ENCODE results near the gene SPNS3.

SPNS3 gene

GRCh38 chr17:4463818-4464476 lies 30.2 kb downstream of the SPNS3 start:
- peak in 21 of 56 donors; percentile 3 to 58 (median 28) for DNase-seq

- no peak for DNase-seq
Observed at GRCh38 chr17:4465786-4466185, 32.0 kb downstream of the SPNS3 start.

- no peak for DNase-seq
Observed at GRCh38 chr17:4467287-4467686, 33.5 kb downstream of the SPNS3 start.

GRCh38 chr17:4469552-4469951 lies 35.8 kb downstream of the SPNS3 start:
- DNase-seq, result no peak

GRCh38 chr17:4472286-4472685 lies 38.5 kb downstream of the SPNS3 start:
- DNase-seq, result no peak

GRCh38 chr17:4474093-4474492 lies 40.4 kb downstream of the SPNS3 start:
- peak in 3 of 56 donors; percentile 2 to 20 (median 5) for DNase-seq

- no peak for DNase-seq
Observed at GRCh38 chr17:4475001-4475400, 41.3 kb downstream of the SPNS3 start.

GRCh38 chr17:4475463-4475862 lies 41.7 kb downstream of the SPNS3 start:
- no peak for DNase-seq

- DNase-seq, result no peak
Observed at GRCh38 chr17:4476017-4476416, 42.3 kb downstream of the SPNS3 start.

GRCh38 chr17:4476511-4477070 lies 42.9 kb downstream of the SPNS3 start:
- no peak for DNase-seq

GRCh38 chr17:4477255-4477791 lies 43.6 kb downstream of the SPNS3 start:
- no peak for DNase-seq

- no peak for DNase-seq
Observed at GRCh38 chr17:4478318-4478830, 44.6 kb downstream of the SPNS3 start.

GRCh38 chr17:4479340-4479981 lies 45.7 kb downstream of the SPNS3 start:
- no peak for DNase-seq

- DNase-seq, result no peak
Observed at GRCh38 chr17:4479982-4480751, 46.4 kb downstream of the SPNS3 start.

- no peak for DNase-seq
Observed at GRCh38 chr17:4480929-4481898, 47.5 kb downstream of the SPNS3 start.

GRCh38 chr17:4482338-4483011 lies 48.7 kb downstream of the SPNS3 start:
- no peak for DNase-seq

GRCh38 chr17:4483012-4483840 lies 49.5 kb downstream of the SPNS3 start:
- DNase-seq, result no peak

GRCh38 chr17:4485676-4486646 lies 52.2 kb downstream of the SPNS3 start:
- DNase-seq, result no peak

Data from nucleus accumbens (tissue), 56 donors.